GM21825 (cell line): ENCODE data around the gene TMEM259.
A peak's percentile ranks its signal among the peaks of the same experiment; 100 is the strongest.

Experiments
- ATAC-seq: cut with Tn5 transposase; IDR thresholded peaks from one replicate; pipeline ENCODE4 v1.9.1; 2021; ENCODE audit warnings: mild to moderate bottlenecking, moderate library complexity; ENCODE audit not compliant: unreplicated experiment

The TMEM259 gene

GRCh38 chr19:1020868-1021425, at the start of gene TMEM259:
TSS of gene TMEM259 (minus strand) at chr19:1021123. CDS start at chr19:1020996, 127 bp downstream.
- ATAC-seq: peak; percentile 67

- ATAC-seq: no peak
These were observed 49.6 kb upstream of the TMEM259 start for GRCh38 chr19:1070576-1070930.

- ATAC-seq: no peak
These were observed 48.3 kb upstream of the TMEM259 start for GRCh38 chr19:1069009-1069779.

GRCh38 chr19:1068009-1069001, 47.4 kb upstream of the TMEM259 start:
- ATAC-seq: no peak

- no peak for ATAC-seq
These were observed 46.5 kb upstream of the TMEM259 start for GRCh38 chr19:1067341-1067957.

- no peak for ATAC-seq
These were observed 45.9 kb upstream of the TMEM259 start, which contains the start of gene ARHGAP45 for GRCh38 chr19:1066748-1067340. TSS of gene ARHGAP45 (plus strand) at chr19:1067167. CDS start at chr19:1067406, 239 bp downstream.

- no peak for ATAC-seq
These were observed 45.4 kb upstream of the TMEM259 start for GRCh38 chr19:1066251-1066747.

- no peak for ATAC-seq
These were observed 44.7 kb upstream of the TMEM259 start for GRCh38 chr19:1065606-1066109.

- ATAC-seq: no peak
These were observed 44.0 kb upstream of the TMEM259 start for GRCh38 chr19:1064661-1065605.

- ATAC-seq: no peak
These were observed 43.2 kb upstream of the TMEM259 start for GRCh38 chr19:1063909-1064660.

- no peak for ATAC-seq
These were observed 42.3 kb upstream of the TMEM259 start for GRCh38 chr19:1063030-1063908.

GRCh38 chr19:1062387-1063029, 41.6 kb upstream of the TMEM259 start:
- no peak for ATAC-seq

- ATAC-seq: no peak
These were observed 41.1 kb upstream of the TMEM259 start for GRCh38 chr19:1061987-1062386.

GRCh38 chr19:1060689-1061088, 39.8 kb upstream of the TMEM259 start:
- no peak for ATAC-seq

GRCh38 chr19:1058112-1058511, 37.2 kb upstream of the TMEM259 start:
- no peak for ATAC-seq

GRCh38 chr19:1057176-1057855, 36.4 kb upstream of the TMEM259 start:
- ATAC-seq: no peak
